Caco-2 (cell line): ENCODE data around the gene FOXJ1. TPM values are rescaled to one million over a fixed set of nuclear protein-coding genes. Genes with fewer than 3 reads are reported as not detected.
A peak's percentile ranks its signal among the peaks of the same experiment; 100 is the strongest.

Experiments
- BruUV-seq: library from RNA; stranded (reverse); fragments of 400-500 nt; replicated peaks from 2 replicates; lab custom pipeline; 2021; lab: Mats Ljungman, UMichigan
- CTCF ChIA-PET: fragments of 300-600 bp; sonication (Branson Sonifier 250); formaldehyde crosslinking; loops from one replicate; lab custom pipeline; 2022; ENCODE audit warnings: antibody characterized with exemption; lab: Charles Lee
- POLR2A ChIA-PET: fragments of 300-600 bp; sonication (Branson Sonifier 250); formaldehyde crosslinking; loops from one replicate; lab custom pipeline; 2022; ENCODE audit warnings: antibody characterized with exemption; lab: Charles Lee
- DNase-seq, 2 experiments: peaks; one replicate each; pipeline versions ENCODE4 v3.0.0 to v3.0.0-alpha.2; 2020 to 2022
- H3K27me3 ChIP-seq: replicated peaks from 2 replicates; pipeline ENCODE4 v1.6.0; 2011; ENCODE audit warnings: low read length; ENCODE audit not compliant: control insufficient read depth, insufficient read depth
- H3K36me3 ChIP-seq: 2 replicates; pipeline ENCODE4 v1.5.1; 2011; ENCODE audit warnings: low read length; ENCODE audit not compliant: control insufficient read depth, insufficient read depth
- H3K4me1 ChIP-seq: fragments of 250-450 bp; sonication (Bioruptor Pico); 2 replicates; pipeline ENCODE4 v1.5.1; 2020; ENCODE audit warnings: mild to moderate bottlenecking
- H3K4me3 ChIP-seq: 2 replicates; pipeline ENCODE4 v1.5.1; 2011; ENCODE audit warnings: low read depth, mild to moderate bottlenecking, control low read depth, low read length
- H3K9me3 ChIP-seq: fragments of 250-450 bp; sonication (Bioruptor Pico); 2 replicates; pipeline ENCODE4 v1.5.1; 2020; ENCODE audit warnings: mild to moderate bottlenecking, moderate library complexity
- H3K27ac Mint-ChIP-seq: one replicate; pipeline ENCODE4 v1.8.0; 2022; ENCODE audit warnings: mixed read lengths; ENCODE audit not compliant: unreplicated experiment
- H3K27me3 Mint-ChIP-seq: one replicate; pipeline ENCODE4 v1.8.0; 2022; ENCODE audit warnings: mixed read lengths; ENCODE audit not compliant: insufficient read depth, unreplicated experiment
- H3K36me3 Mint-ChIP-seq: one replicate; pipeline ENCODE4 v1.8.0; 2022; ENCODE audit warnings: mild to moderate bottlenecking, mixed read lengths; ENCODE audit not compliant: insufficient read depth, unreplicated experiment
- H3K4me1 Mint-ChIP-seq: one replicate; pipeline ENCODE4 v1.8.0; 2022; ENCODE audit warnings: low read depth, mixed read lengths; ENCODE audit not compliant: unreplicated experiment
- H3K4me3 Mint-ChIP-seq: one replicate; pipeline ENCODE4 v1.8.0; 2022; ENCODE audit warnings: mild to moderate bottlenecking, moderate library complexity, mixed read lengths; ENCODE audit not compliant: unreplicated experiment
- H3K9me3 Mint-ChIP-seq: one replicate; pipeline ENCODE4 v1.8.0; 2022; ENCODE audit warnings: mixed read lengths; ENCODE audit not compliant: unreplicated experiment
- CTCF ChIP-seq, 2 experiments: fragments of 200-600 bp in 1 of 2; IDR thresholded peaks; 1 replicate in 1 of 2; 2 replicates in 1 of 2; pipeline versions ENCODE4 v1.5.1 to v1.8.0; 2011 to 2022; ENCODE audit warnings: antibody characterized with exemption in 1 of 2, control low read depth in 1 of 2, inconsistent platforms in 1 of 2, low read depth in 1 of 2, low read length in 1 of 2, mild to moderate bottlenecking in 1 of 2, moderate library complexity in 1 of 2; ENCODE audit not compliant: insufficient read depth in 1 of 2, severe bottlenecking in 1 of 2, unreplicated experiment in 1 of 2
- intact Hi-C: fragments of 100-400 bp; cut with micrococcal nuclease; formaldehyde crosslinking; loops from one replicate; pipeline ENCODE4 v1.10.0; 2022; ENCODE audit not compliant: unreplicated experiment
- total RNA-seq: library from RNA; stranded (reverse); gene quantifications from 2 replicates; pipeline ENCODE4 v1.2.3, GENCODE V29; 2022

Gene FOXJ1
- total RNA-seq, 1 experiment from 2014 or later: 10.7 TPM

GRCh38 chr17:76103274-76104139, 37.5 kb downstream of the FOXJ1 start, which contains the start of gene EXOC7:
TSS of gene EXOC7 (minus strand) at chr17:76103787. CDS start at chr17:76103692, 95 bp downstream.
- Histone ChIP-seq H3K4me3 (peak within 1 kb of the TSS; percentile 82), H3K9me3 (no peaks in the 10 kb centered on the region), H3K36me3 (no peaks in the 10 kb centered on the region), H3K4me1 (peaks cover 28% of the 10 kb centered on the region), H3K27me3 (no peaks in the 10 kb centered on the region)
- ChIA-PET CTCF (interaction anchor here (1.4 to 2.5 kb wide), 3 partner anchors 29 to 78 kb away, joined by 7 to 17 read pairs (median 15); no protein-coding TSS in a partner anchor), POLR2A (interaction anchor here (0.5 to 2.0 kb wide), 5 partner anchors 14 to 144 kb away, joined by 3 to 8 read pairs (median 4); no protein-coding TSS in a partner anchor)
- no TSS peak for BruUV-seq
- H3K4me1 Mint-ChIP-seq: peaks cover 9% of the 10 kb centered on the region
- H3K9me3 Mint-ChIP-seq: no peaks in the 10 kb centered on the region
- no peak for TF ChIP-seq CTCF (IDR thresholded peaks at IDR 0.05; ENCODE audit: insufficient read depth in 1 of 2, low read depth in 1 of 2, low read length in 1 of 2, severe bottlenecking in 1 of 2, unreplicated experiment in 1 of 2)
- H3K27ac Mint-ChIP-seq: peak within 1 kb of the TSS; percentile 91
- DNase-seq: peak; percentile 92 to 96
- peak within 1 kb of the TSS; percentile 92 for H3K4me3 Mint-ChIP-seq
- intact Hi-C loops: loop anchor here (2.0 to 10.0 kb wide), 2 partner anchors 43 to 161 kb away; partner anchors contain the start of gene UBALD2
- peaks cover 44% of the 10 kb centered on the region for H3K36me3 Mint-ChIP-seq
- no peaks in the 10 kb centered on the region for H3K27me3 Mint-ChIP-seq

- CTCF ChIA-PET: interaction anchor here (0.6 to 2.5 kb wide), 4 partner anchors 30 to 516 kb away, joined by 7 to 17 read pairs (median 11); no protein-coding TSS in a partner anchor
- Mint-ChIP-seq H3K36me3 (peaks cover 50% of the 10 kb centered on the region), H3K4me1 (peaks cover 9% of the 10 kb centered on the region), H3K27ac (peak overlapping the region; percentile 91), H3K9me3 (no peaks in the 10 kb centered on the region), H3K4me3 (peak overlapping the region; percentile 92), H3K27me3 (no peaks in the 10 kb centered on the region)
- H3K27me3 ChIP-seq: no peaks in the 10 kb centered on the region
- no peak for TF ChIP-seq CTCF (IDR thresholded peaks at IDR 0.05; ENCODE audit: insufficient read depth in 1 of 2, low read depth in 1 of 2, low read length in 1 of 2, severe bottlenecking in 1 of 2, unreplicated experiment in 1 of 2)
- H3K4me3 ChIP-seq: peak overlapping the region; percentile 82
- POLR2A ChIA-PET: interaction anchor here (0.7 to 2.0 kb wide), 2 partner anchors 30 to 85 kb away, joined by 4 to 8 read pairs; no protein-coding TSS in a partner anchor
- intact Hi-C loops: loop anchor here (2.0 to 10.0 kb wide), 2 partner anchors 44 to 162 kb away; partner anchors contain the start of gene UBALD2
- peaks cover 28% of the 10 kb centered on the region for H3K4me1 ChIP-seq
- BruUV-seq: TSS peak; percentile 51
- H3K9me3 ChIP-seq: no peaks in the 10 kb centered on the region
- DNase-seq: no peak
- no peaks in the 10 kb centered on the region; the same call in 1 of the 2 replicates for H3K36me3 ChIP-seq
Measured at GRCh38 chr17:76102944-76103273, 38.1 kb downstream of the FOXJ1 start.

- H3K9me3 Mint-ChIP-seq: no peaks in the 10 kb centered on the region
- no peaks in the 10 kb centered on the region for H3K4me1 Mint-ChIP-seq
- Histone ChIP-seq H3K36me3 (peaks cover 4% of the 10 kb centered on the region; the same call in 1 of the 2 replicates), H3K4me3 (no peak overlapping the region), H3K9me3 (no peaks in the 10 kb centered on the region), H3K4me1 (0 out of 2 replicates have a peak, but pooled peaks cover 2% of the 10 kb centered on the region), H3K27me3 (no peaks in the 10 kb centered on the region)
- no peaks in the 10 kb centered on the region for H3K27me3 Mint-ChIP-seq
- no peak for DNase-seq
- CTCF ChIA-PET: no interaction called here
- no peak for TF ChIP-seq CTCF (IDR thresholded peaks at IDR 0.05; ENCODE audit: insufficient read depth in 1 of 2, low read depth in 1 of 2, low read length in 1 of 2, severe bottlenecking in 1 of 2, unreplicated experiment in 1 of 2)
- intact Hi-C loops: no loop called here
- H3K4me3 Mint-ChIP-seq: no peak overlapping the region
- H3K27ac Mint-ChIP-seq: no peak overlapping the region
- POLR2A ChIA-PET: no interaction called here
- peaks cover 81% of the 10 kb centered on the region for H3K36me3 Mint-ChIP-seq
- BruUV-seq: no TSS peak
Measured at GRCh38 chr17:76097716-76098295, 43.2 kb downstream of the FOXJ1 start.
